ENCODE results near the gene PCNX2. TPM values are rescaled to one million over a fixed set of nuclear protein-coding genes. Genes with fewer than 3 reads are reported as not detected.

The PCNX2 gene
- total and polyA plus RNA-seq, 2 experiments from 2014 or later, result 42.9 to 88.3 TPM

DNA sequence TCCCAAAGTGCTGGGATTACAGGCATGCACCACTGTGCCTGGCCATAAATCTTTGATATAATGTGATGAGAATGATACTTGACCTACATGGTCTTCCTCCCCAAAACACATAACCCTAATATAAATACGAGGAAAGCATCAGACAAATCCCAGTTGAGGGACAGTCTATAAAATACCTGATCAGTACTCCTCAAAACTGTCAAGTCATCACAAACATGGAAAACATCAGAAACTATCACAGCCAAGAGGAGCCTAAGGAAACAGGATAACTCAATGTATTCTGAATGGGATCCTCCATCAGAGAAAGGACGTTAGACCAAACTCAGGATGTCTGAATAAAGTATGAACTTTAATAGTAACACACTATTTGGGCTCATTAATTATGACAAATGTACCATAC is 172.7 kb downstream of the PCNX2 start (continued):
- TF ChIP-seq ZNF462 (CRISPR knock-in tag; IDR thresholded peaks at IDR 0.05) (no peak), STAT1 (IDR thresholded peaks at IDR 0.05; ENCODE audit: unreplicated experiment) (no peak), CREB1 (CRISPR knock-in tag; IDR thresholded peaks at IDR 0.05; ENCODE audit: low read depth) (no peak), POLR2AphosphoS5 (IDR thresholded peaks at IDR 0.05; ENCODE audit: low read depth) (no peak), NANOG (IDR thresholded peaks at IDR 0.05; ENCODE audit: borderline replicate concordance) (no peak), EZH2 (IDR thresholded peaks at IDR 0.05; ENCODE audit: low read depth, unreplicated experiment) (no peak), ZNF331 (CRISPR knock-in tag; IDR thresholded peaks at IDR 0.05; ENCODE audit: low read depth) (no peak)
- TF ChIP-seq, protein P1, sequence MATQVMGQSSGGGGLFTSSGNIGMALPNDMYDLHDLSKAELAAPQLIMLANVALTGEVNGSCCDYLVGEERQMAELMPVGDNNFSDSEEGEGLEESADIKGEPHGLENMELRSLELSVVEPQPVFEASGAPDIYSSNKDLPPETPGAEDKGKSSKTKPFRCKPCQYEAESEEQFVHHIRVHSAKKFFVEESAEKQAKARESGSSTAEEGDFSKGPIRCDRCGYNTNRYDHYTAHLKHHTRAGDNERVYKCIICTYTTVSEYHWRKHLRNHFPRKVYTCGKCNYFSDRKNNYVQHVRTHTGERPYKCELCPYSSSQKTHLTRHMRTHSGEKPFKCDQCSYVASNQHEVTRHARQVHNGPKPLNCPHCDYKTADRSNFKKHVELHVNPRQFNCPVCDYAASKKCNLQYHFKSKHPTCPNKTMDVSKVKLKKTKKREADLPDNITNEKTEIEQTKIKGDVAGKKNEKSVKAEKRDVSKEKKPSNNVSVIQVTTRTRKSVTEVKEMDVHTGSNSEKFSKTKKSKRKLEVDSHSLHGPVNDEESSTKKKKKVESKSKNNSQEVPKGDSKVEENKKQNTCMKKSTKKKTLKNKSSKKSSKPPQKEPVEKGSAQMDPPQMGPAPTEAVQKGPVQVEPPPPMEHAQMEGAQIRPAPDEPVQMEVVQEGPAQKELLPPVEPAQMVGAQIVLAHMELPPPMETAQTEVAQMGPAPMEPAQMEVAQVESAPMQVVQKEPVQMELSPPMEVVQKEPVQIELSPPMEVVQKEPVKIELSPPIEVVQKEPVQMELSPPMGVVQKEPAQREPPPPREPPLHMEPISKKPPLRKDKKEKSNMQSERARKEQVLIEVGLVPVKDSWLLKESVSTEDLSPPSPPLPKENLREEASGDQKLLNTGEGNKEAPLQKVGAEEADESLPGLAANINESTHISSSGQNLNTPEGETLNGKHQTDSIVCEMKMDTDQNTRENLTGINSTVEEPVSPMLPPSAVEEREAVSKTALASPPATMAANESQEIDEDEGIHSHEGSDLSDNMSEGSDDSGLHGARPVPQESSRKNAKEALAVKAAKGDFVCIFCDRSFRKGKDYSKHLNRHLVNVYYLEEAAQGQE (IDR thresholded peaks at IDR 0.05; ENCODE audit: unreplicated experiment), result no peak
- TF ChIP-seq, protein P2, sequence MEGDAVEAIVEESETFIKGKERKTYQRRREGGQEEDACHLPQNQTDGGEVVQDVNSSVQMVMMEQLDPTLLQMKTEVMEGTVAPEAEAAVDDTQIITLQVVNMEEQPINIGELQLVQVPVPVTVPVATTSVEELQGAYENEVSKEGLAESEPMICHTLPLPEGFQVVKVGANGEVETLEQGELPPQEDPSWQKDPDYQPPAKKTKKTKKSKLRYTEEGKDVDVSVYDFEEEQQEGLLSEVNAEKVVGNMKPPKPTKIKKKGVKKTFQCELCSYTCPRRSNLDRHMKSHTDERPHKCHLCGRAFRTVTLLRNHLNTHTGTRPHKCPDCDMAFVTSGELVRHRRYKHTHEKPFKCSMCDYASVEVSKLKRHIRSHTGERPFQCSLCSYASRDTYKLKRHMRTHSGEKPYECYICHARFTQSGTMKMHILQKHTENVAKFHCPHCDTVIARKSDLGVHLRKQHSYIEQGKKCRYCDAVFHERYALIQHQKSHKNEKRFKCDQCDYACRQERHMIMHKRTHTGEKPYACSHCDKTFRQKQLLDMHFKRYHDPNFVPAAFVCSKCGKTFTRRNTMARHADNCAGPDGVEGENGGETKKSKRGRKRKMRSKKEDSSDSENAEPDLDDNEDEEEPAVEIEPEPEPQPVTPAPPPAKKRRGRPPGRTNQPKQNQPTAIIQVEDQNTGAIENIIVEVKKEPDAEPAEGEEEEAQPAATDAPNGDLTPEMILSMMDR (conservative IDR thresholded peaks at IDR 0.05; ENCODE audit: low read depth in 2 of 2), result no peak
